ENCODE measurements around the gene REM2. TPM values are rescaled to one million over a fixed set of nuclear protein-coding genes. Genes with fewer than 3 reads are reported as not detected.

REM2 gene
- total and polyA plus RNA-seq, 4 donors = 0.08 to 0.14 (median 0.11) TPM; not detected in 1

DNA sequence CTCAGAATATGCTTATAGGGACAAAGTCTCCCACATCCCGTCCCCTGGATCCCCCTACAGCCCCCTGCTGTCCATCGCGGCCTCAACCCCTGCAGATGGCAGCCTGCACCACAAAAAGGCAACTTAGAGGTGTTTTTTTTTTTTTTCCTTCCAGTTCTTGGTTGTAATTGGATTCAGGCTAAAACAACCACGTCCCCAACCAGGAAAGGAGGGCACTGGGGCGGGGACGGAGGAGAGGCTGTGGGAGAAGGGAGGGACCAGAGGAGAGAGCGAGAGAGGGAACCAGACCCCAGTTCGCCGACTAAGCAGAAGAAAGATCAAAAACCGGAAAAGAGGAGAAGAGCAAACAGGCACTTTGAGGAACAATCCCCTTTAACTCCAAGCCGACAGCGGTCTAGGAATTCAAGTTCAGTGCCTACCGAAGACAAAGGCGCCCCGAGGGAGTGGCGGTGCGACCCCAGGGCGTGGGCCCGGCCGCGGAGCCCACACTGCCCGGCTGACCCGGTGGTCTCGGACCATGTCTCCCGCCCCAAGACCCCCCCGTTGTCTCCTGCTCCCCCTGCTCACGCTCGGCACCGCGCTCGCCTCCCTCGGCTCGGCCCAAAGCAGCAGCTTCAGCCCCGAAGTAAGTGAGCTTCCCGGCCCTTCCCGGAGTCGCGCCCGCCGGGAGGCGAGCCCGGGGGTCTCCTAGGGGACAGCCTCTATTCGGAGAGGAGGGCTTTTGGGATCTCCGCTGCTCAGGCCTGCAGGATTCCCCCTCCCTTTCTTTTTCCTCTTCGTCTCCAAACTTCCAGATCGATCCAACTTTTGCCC, 46.5 kb upstream of the REM2 start, which contains the start of gene MMP14:
Gene MMP14 (plus strand): TSS at position 285 of the 813 bp plus-strand sequence. CDS start 233 bp downstream, at position 518.
- no peaks in the 10 kb centered on the region for H3K27me3 ChIP-seq (ENCODE audit: control insufficient read depth in 4 of 4, insufficient read depth in 4 of 4, low read length in 3 of 4)
- H3K27ac ChIP-seq (ENCODE audit: low read depth in 1 of 2, low read length in 2 of 2) = peak within 1 kb of the TSS; percentile 72 to 73
- TF ChIP-seq MAX (IDR thresholded peaks at IDR 0.05) = no peak
- peak; percentile 66 for TF ChIP-seq RAD21 (IDR thresholded peaks at IDR 0.05)
- TF ChIP-seq YY1 (IDR thresholded peaks at IDR 0.05) = peak; percentile 30
- TF ChIP-seq CTCF (IDR thresholded peaks at IDR 0.05; ENCODE audit: low read depth, low read length, missing input control) = peak; percentile 15
- H3K4me1 ChIP-seq (ENCODE audit: control insufficient read depth in 4 of 4, insufficient read depth in 4 of 4, low read length in 3 of 4) = peaks cover 0 to 18% (median 3%) of the 10 kb centered on the region in 4 donors
- DNase-seq (ENCODE audit: low spot score) = no peak
- H3K4me3 ChIP-seq (ENCODE audit: low read depth in 1 of 3, low read length in 3 of 3) = peak within 1 kb of the TSS; percentile 52 to 73 (median 68)
- 7% methylated on average over 46 of the region's 46 CpGs for WGBS
- H3K9ac ChIP-seq (ENCODE audit: low read depth in 1 of 2, low read length in 2 of 2) = peak within 1 kb of the TSS; percentile 81 to 90
- H3K36me3 ChIP-seq (ENCODE audit: control insufficient read depth in 4 of 4, insufficient read depth in 3 of 4, low read depth in 1 of 4, low read length in 3 of 4) = peaks cover 3 to 11% (median 5%) of the 10 kb centered on the region in 4 donors
- no peaks in the 10 kb centered on the region for H3K9me3 ChIP-seq (ENCODE audit: control insufficient read depth in 4 of 4, low read length in 3 of 4)

DNA sequence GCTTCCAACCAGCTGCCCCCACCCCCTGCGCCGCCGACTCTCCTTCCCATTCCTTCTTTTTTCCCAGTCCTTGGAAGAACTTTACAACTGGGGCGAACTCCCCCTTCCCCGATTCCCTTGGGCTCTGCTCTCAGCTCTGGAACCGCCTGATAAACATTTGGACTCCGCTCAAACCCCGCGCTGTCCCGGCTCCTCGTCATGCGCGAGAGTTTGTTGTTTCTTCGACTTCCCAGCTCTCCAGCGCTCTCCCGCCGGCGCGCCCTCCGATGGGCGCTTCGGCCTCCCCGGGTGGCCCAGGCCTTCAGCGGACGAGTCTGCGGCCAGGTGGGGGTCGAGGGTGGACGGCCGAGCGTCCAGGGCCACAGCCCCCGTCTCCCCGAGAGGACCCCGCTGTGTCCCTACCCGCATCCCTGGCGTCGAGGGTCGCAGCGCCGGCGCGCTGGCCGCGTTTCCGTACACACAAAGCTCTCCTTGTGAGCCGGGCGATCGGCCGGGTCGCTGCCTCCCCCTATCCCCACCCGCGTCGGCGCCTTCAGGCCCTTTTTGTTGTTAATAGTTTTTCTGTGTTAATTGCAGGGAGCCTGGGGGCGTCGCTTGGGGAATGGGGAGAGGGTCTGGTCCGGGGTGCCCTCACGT, 45.8 kb upstream of the REM2 start:
- Histone ChIP-seq H3K27me3 (ENCODE audit: control insufficient read depth in 4 of 4, insufficient read depth in 4 of 4, low read length in 3 of 4) (no peaks in the 10 kb centered on the region), H3K4me1 (ENCODE audit: control insufficient read depth in 4 of 4, insufficient read depth in 4 of 4, low read length in 3 of 4) (peaks cover 0 to 18% (median 3%) of the 10 kb centered on the region in 4 donors), H3K9ac (ENCODE audit: low read depth in 1 of 2, low read length in 2 of 2) (peak overlapping the region; percentile 81 to 90), H3K4me3 (ENCODE audit: low read depth in 1 of 3, low read length in 3 of 3) (peak overlapping the region; percentile 52 to 73 (median 68)), H3K36me3 (ENCODE audit: control insufficient read depth in 4 of 4, insufficient read depth in 3 of 4, low read depth in 1 of 4, low read length in 3 of 4) (peaks cover 3 to 11% (median 5%) of the 10 kb centered on the region in 4 donors), H3K27ac (ENCODE audit: low read depth in 1 of 2, low read length in 2 of 2) (peak overlapping the region; percentile 72 to 73), H3K9me3 (ENCODE audit: control insufficient read depth in 4 of 4, low read length in 3 of 4) (no peaks in the 10 kb centered on the region)
- TF ChIP-seq FOXA1 (IDR thresholded peaks at IDR 0.05) (no peak), CTCF (IDR thresholded peaks at IDR 0.05; ENCODE audit: low read depth, low read length, missing input control) (no peak), RXRA (IDR thresholded peaks at IDR 0.05) (no peak), FOXA2 (IDR thresholded peaks at IDR 0.05) (no peak), YY1 (IDR thresholded peaks at IDR 0.05) (no peak), HNF4G (IDR thresholded peaks at IDR 0.05) (no peak), GABPA (IDR thresholded peaks at IDR 0.05 in 1 of 2, conservative IDR thresholded peaks at IDR 0.05 in 1 of 2) (no peak), EGR1 (IDR thresholded peaks at IDR 0.05; ENCODE audit: low read depth in 2 of 2) (no peak), MAX (IDR thresholded peaks at IDR 0.05) (no peak), NR2F2 (IDR thresholded peaks at IDR 0.05) (no peak), SP1 (IDR thresholded peaks at IDR 0.05) (no peak), TAF1 (conservative IDR thresholded peaks at IDR 0.05) (no peak), ATF3 (IDR thresholded peaks at IDR 0.05) (no peak), HNF4A (conservative IDR thresholded peaks at IDR 0.05) (no peak)
- TF ChIP-seq, protein P1, sequence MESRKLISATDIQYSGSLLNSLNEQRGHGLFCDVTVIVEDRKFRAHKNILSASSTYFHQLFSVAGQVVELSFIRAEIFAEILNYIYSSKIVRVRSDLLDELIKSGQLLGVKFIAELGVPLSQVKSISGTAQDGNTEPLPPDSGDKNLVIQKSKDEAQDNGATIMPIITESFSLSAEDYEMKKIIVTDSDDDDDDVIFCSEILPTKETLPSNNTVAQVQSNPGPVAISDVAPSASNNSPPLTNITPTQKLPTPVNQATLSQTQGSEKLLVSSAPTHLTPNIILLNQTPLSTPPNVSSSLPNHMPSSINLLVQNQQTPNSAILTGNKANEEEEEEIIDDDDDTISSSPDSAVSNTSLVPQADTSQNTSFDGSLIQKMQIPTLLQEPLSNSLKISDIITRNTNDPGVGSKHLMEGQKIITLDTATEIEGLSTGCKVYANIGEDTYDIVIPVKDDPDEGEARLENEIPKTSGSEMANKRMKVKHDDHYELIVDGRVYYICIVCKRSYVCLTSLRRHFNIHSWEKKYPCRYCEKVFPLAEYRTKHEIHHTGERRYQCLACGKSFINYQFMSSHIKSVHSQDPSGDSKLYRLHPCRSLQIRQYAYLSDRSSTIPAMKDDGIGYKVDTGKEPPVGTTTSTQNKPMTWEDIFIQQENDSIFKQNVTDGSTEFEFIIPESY (IDR thresholded peaks at IDR 0.05) = no peak
- peak; percentile 61 for DNase-seq (ENCODE audit: low spot score)
- WGBS = 5% methylated on average over 57 of the region's 57 CpGs

All from liver (tissue), 9 donors.